GM21619 (cell line): Measurements from ENCODE around the gene GPR39.
"Not testable (repeated sequence)": the region's sequence is repeated elsewhere in the genome, so short reads cannot be mapped to it uniquely, and the experiment has no call there.

Experiments used
- ATAC-seq: cut with Tn5 transposase; IDR thresholded peaks from one replicate; pipeline ENCODE4 v1.9.1; 2021; ENCODE audit not compliant: unreplicated experiment

The GPR39 gene

DNA sequence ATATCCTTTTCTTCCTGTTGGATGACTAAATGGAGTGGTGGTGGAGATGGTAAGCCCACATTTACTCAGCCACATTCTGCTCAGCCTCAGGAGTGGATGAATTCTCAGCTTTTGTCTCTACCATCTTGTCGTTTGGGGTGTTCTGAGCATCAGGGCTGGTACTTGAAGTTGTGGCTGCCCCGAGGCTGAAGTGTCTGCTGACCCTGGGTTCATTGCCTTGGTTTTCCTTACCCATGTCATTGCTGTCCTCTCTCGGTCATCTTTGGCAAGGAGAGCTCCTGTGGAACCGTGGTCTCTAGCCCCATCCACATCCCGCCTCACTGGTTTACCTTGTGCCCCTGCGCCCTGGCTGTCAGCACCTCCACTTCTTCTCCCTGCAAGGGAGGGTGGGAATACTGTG lies 71.9 kb downstream of the GPR39 start:
- ATAC-seq = no peak

DNA sequence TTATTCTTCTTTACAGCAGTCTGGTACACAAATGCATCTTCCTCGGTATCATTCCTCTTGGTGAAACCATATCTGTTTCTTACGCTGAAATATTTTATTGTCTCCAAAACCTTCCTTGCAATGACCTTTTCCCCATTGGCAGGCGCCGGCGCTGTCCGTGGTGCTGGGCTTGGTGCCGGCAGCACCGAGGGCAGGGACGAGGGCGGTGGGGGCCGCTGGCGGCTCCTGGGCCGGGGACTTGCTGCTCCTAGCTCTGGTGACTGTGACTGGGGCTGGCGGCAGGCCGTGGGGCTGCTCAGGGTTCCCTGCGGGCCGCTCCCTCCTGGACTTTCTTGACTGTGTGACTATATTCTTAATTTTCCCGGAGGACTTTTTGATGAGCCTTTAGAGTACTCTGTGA lies 72.5 kb downstream of the GPR39 start:
- ATAC-seq = no peak

DNA sequence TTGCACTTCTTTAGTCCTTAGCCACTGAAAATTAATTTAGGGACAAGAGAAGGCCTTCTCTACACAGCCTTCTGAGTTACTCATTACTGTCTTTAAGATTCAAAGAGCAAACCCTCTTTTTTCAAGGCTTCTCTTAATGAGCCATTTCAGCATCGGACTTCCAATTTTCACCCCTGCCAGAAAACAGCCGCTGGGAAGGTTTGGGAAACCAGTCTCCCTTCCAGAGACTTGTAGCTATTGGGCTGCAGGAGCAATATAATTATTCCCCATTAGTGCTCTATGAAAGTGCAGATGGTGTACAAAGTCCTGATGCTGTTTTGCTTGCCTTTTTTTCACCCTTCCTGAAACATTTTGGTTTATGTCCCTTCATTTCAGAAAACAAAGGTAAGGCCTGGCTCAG lies 79.3 kb downstream of the GPR39 start:
- ATAC-seq = no peak

DNA sequence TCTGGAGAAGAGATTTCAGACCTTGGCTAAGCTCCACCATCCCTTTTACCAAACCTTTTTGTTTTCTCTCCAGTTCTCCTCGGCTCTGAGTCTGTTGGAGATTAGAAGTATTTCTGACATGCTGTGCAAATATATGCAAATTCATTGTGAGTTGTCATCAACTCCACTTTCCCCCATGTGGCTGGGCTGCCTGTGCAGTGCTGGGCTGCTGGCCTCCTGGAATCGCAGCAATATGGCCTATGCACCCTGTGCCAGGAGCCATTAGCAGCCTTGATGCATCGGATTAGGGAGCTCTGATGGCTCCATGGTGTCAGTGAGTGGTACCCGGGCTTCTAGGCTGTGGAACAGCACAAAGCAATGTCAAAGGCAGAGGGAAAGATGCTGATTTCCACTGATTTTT lies 80.0 kb downstream of the GPR39 start:
- no peak for ATAC-seq

DNA sequence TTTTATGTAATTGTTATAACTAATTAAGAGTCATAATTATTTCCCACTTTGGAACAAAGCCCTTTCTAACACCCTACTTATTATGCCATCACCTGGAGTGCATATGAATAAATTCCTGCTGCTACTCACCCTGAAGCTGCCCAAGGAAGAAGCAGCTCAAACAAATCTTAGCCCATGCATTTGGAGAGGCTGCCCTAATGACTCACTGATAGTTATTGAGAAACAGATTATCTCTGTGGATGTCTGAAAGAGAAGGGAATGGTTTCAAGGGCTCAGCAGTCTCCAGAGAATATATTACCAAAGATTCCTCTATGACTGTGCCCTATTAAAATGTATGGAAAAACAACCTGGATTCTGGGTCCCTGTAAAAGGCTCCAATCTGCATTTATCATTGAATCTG lies 81.0 kb downstream of the GPR39 start:
- no peak for ATAC-seq

DNA sequence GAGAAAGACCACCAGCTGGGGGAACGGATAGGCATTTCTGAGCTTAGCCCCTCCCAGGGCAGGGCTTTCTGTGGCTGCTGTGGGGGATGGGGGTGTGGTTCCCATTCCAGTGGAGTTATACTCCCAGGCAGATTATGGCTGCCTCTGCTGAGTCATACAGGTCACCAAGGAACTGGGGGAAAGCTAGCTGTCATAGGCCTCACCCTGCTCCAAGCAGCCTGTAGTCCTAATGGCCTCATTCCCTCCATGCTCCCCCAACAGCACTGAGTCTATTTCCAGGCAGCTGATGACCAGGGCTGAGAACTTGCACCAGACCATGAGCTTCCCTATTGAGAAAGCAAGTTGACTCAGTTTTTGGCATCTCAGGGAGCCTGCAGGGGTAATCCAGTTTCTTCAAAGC lies 87.1 kb downstream of the GPR39 start:
- no peak for ATAC-seq

DNA sequence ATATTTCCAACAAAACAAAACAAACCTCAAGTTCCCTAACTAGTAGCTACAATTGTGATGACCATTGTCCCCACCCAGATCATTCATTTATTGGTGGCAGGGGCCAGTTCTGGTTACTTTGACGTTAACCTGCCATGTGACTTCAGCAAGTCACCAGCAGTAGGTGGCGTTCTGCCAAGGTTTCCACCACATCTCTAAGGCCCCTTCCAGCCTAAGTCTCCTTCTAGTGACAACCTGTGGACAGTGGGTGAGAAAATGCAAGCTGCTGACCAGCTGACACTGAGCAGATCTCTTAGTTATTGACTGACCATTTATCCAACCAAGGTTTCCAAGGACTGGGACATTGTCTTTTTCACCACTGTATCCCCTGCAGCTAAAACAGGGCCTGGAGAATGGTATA lies 98.4 kb downstream of the GPR39 start:
- no peak for ATAC-seq

DNA sequence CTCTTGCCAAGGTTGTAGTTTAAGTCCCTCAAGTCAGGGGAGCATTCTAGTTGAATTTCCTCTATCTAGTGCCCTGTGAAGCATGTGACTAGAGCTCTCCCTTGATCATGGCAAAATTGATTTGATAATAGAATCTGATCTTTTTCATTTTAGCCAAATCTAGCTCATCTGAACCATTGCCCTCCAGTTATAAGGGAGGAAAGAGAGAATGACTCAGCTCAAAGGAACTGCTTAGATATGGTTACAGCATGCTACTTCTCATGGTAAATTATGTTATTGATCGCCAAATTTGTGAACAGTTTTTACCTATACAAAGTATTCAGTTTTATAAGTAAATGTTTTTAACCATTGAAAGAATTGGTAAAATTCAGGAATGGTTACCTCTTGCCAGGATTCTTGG lies 100.8 kb downstream of the GPR39 start:
- no peak for ATAC-seq

DNA sequence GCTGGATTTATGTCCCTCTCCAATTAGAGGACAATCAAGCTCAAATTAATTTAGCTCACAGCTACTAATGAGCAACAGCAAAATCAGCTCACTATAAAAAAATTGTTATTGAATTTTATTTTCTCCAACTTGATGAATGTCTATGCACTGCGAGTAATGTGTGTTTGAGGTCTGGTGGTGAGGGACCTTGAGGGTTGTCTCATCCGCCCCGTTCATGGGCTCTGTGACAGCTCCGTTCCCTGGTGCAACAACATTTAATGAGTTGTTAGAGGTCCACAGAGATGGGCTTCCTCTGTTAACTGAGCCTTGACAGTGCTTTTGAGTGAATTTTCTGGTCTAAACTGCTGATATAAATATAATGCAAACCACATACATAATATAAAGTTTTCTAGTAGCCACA lies 101.7 kb downstream of the GPR39 start:
- ATAC-seq = no peak

DNA sequence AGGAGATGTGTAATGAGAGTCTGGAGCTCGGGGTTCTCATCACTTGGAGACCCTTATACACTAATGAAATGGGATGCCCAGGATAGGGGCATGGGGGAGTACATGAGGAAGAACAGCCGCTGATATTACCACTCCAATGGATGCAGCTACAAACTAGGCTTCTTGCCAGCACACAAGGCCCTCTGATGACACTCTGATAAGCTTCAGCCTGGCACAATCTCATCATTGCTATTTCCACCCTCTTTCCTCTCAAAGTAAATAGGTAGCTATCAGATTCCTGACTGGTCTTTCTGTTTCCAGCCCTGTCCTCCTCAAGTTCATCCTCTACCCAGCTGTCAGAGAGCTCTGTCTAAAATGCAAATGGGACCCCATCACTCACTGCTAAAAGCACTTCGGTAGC lies 103.0 kb downstream of the GPR39 start:
- no peak for ATAC-seq

DNA sequence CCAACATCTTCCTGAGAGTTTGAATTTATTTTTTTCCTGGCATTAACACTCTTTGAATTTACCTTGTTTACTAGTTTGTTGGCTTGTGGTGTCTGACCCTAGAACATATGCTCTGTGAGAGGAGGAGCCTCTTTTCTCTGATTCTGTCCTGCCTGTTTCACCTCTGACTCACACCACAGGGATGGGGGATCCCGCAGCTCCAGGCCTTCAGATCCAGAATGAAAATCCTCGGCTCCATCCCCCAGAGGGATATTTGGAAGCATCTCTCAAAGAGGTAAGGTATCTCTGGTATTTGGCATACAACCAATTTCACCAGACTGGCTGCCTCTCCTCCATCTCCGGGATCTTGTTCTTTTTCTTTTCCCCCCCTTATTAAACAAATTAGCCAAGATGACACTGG lies 104.7 kb downstream of the GPR39 start:
- no peak for ATAC-seq

DNA sequence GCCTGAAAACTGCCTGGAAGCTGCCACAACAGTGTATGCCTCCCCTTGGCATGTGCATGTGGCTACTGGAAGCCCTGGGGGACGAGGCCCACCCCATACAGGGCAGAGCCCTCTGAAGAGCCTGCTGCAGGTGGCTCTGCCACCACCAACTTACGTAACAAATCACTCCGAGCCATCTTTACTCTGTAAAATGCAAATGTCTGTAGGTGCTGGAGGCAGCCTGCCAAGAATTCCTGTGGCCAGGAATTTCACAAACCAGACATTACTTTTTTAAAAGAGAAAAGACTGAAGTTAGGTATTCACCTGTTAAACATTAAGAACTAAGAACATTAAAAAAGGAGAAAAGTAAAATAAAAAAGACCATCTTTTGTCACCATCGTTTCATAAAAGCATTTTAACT lies 106.3 kb downstream of the GPR39 start:
- no peak for ATAC-seq

DNA sequence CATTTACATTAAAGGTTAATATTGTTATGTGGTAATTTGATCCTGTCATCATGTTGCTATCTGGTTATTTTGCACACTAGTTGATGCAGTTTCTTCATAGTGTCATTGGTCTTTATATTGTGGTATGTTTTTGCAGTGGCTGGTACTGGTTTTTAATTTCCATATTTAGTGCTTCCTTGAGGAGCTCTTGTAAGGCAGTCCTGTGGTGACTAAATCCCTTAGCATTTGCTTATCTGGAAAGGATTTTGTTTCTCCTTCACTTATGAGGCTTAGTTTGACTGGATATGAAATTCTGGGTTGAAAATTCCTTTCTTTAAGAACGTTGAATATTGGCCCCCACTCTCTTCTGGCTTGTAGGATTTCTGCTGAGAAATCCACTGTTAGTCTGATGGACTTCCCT lies 120.5 kb downstream of the GPR39 start:
- ATAC-seq = not testable (repeated sequence)

DNA sequence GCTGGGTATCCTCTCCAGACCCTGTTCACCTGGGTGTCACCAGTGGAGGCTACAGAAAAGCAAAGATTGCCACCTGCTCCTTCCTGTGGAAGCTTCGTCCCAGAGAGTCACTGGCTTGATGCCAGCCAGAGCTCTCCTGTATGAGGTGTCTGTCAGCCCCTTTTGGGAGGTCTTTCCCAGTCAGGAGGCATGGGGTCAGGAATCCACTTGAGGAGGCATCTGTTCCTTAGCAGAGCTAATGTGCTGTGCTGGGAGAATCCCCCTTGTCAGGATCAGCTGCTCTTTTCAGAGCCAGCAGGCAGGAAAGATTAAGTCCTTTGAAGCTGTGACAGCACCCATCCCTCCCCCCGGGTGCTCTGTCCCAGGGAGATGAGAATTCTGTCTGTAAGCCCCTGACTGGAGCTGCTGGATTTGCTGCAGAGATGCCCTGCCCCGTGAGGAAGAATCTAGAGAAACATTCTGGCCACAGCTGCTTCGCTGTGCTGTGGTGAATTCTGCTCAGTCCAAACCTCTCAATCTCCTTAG lies 121.8 kb downstream of the GPR39 start:
- ATAC-seq = no peak

DNA sequence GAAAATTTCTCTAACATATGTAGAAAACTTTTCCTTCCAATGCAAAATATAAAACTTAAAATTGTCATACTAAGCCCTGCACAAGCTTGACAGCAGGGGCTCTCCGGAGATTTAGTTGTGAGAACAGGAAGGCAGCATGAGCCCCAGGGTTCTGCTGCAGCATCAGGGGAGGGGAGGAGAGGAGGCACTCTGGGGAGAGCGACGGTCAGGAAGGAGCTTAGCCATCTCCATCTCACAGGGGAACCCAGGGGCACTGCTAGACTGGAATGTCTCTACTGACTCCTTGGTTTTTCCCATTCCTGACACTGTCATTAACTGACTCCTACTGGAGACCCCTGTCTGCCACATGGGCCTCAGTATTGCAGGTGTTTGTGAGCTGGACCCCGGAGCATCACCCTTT lies 123.6 kb downstream of the GPR39 start:
- no peak for ATAC-seq

DNA sequence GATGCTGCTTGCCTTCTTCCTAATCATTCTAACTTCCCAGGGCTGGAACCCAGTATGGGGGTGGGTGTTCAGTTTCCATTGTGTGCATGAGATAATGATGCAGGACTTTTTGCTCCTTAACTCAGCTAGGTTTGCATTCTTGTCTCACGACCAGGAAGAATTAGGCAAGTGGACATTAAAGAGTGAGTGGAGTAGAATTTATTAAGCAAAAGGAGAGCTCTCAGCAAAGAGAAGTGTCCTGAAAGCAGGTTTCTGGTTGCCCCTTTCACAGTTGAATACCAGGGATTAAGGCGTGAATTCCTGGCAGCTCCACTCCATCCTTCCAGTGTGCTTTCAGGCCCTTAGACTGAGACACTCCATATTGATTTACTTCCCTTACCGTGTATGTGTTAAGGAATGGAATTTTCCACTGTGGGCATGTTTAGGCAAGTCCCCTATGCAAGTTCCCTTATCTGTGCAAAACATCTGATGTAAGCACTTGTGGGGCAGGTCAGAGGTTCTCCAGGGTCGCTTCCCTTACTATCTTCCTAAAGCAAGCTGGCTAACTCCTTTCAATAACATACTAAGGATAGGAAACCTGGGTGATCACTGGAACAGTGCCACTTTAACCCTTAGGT lies 126.5 kb downstream of the GPR39 start:
- no peak for ATAC-seq

DNA sequence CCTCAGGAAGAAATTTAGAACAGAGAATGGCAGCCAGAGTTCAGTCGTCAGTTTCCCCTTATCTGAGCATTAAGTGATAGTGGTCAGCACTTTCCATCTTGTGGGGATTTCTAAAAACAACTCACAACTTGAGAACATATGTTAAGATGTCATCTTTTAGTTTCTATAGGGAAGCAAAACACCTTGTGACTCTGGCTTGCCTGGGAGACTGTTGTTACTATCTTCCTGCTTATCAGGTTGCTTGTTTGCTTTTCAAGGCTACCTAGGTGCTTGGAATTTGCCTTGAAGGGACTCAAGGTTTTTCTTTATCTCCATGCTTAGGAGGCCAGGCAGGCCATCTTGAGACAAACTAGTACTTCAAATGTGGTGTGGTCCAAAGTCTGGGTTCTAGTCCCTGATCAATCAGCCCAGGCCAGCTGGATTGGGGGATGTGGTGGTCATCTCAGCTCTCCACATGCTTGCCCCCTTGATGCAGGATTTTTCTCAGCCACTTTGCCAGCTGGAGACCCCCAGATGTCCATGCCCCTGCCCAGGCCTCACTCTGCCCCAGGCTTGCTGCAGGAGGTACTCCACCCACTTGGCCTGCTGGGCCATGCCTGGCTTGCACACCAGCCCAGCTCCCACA lies 127.5 kb downstream of the GPR39 start:
- no peak for ATAC-seq

DNA sequence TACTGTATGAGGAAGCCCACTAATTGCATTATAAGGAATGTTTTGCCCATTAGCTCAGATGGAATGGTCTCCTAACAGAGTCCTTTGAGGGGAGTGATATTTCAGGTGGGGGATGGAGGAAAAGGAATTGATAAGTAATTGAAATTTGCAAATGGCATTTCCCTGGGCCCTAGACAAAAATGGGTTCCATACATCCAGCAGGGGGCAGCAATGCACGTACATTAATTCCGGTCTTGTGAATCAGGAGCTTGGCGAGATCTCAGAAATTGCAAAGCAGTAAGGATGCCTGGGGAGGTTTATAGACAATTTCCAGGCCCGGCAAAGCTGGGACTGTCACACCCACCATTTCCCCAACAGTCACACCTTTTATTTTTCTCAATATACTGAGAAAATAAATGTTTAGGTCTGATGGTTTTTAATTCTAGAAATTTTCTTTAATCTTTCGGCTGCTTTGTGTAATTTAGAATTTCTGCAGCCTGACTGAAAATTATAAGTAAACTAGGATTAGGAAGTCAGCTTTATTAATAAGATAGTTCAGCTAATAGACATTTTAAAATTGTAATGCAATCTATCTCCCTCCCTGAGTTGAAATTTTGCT lies 130.6 kb downstream of the GPR39 start:
- peak; percentile 58 for ATAC-seq

DNA sequence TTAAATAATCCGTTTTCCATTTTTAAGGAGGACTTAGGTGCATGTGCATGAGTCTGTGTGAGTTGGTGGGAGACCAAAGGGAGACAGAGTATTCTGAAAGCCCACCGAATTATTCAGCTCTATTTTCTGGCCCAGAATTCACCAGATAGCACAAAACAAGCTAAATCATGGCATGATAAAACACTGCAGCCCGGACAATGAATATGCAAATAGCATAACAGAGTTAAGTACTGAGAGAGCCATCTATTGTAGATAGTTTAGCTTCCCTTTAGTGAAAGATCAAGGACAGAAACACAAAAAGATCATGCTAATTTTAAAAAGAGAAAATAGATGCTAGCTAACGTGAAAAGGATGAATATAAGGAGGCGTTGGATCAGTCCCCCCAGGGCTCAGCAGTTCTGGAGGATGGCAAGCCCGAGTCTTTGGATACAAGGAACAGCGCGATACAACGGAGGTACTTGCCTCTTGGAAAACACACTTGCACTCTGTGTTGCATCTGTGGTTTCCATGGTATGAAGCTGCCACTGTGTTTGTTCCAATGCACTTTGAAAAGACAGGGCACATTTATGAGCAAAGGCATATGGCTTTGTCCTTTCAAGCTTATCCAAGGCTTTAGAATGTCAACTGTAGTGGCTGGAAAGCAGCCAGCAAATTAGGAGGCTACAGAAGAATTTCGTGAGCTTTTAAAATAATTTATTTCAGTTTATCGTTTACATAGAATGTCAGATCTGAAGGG lies 133.5 kb downstream of the GPR39 start:
- ATAC-seq = no peak

DNA sequence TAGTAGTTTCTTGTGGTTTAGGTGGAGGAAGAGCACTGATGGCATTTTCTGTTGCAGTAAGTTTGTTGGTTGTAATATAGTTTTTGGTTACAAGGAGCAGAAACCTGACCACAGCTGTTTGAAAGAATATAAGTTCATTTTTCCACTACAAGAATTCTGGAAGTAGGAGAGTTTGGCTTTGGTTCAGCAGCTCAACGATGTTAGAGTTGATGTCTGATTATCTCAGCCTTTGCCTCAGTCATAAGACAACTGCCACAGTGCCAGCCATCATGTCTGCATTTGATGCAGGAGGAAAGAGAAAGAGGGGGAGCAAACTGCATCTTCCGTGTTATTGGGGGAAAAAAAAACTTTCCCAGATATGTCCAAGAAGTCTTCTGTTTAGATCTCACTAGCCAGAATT lies 134.3 kb downstream of the GPR39 start:
- no peak for ATAC-seq

DNA sequence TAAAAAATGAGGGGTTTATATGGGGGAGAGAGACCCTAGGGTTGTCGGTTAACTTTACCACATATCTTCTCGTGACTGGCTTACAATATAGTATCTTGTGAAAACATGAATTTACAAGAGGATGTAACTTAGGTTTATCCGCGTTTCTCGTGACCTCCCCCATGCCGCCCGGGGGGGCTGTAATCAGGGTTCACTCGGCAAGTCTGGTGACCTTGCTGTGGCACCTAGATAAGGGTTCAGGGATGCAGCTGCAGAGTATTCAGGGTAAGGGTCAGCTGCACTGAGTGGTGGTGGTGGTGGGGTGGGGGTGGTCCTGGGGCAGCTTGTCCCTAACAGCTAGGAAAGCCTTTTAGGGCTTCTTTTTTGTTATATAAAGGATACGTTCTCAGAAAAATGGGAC lies 141.1 kb downstream of the GPR39 start:
- ATAC-seq = no peak

DNA sequence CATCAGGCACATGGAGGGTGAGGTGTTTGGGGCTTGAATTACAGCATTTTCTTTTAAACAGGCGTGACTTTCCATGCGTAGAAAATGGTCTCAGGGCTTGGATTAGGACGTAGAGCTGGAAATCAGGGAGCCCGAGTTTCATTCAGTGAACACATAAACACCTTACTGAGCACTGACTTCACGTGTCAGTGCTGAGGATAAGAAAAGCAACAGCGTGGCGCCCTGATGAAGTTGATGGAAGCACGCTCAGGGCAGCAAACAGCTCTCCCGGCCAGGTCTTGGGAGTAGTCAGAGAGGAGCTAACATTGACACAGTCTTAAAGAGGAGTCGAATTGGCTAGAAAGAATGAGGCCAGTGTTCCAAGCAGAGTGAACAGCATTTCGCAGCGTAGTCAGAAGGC lies 142.7 kb downstream of the GPR39 start:
- no peak for ATAC-seq
